Keratinocyte (primary cell): Measurements from ENCODE around the gene ADARB2. TPM values are rescaled to one million over a fixed set of nuclear protein-coding genes. Genes with fewer than 3 reads are reported as not detected.

ENCODE experiments used
- DNase-seq: peaks from one replicate; pipeline ENCODE4 v3.0.0-alpha.2; 2011; ENCODE audit warnings: low read depth, missing footprints, low spot score
- FAIRE-seq: peaks from 2 replicates; lab custom pipeline; 2011; peaks lifted over from hg19 to GRCh38; lab: Jason Lieb, UNC
- H2AFZ ChIP-seq: 2 replicates; pipeline ENCODE4 v1.6.0; 2012; ENCODE audit warnings: low read length, control low read depth, inconsistent platforms; ENCODE audit not compliant: control insufficient read depth
- H3K27ac ChIP-seq: 2 replicates; pipeline ENCODE4 v1.5.1; 2011; ENCODE audit warnings: low read length; ENCODE audit not compliant: control insufficient read depth, insufficient read depth
- H3K27me3 ChIP-seq: 3 replicates; pipeline ENCODE4 v1.6.0; 2011; ENCODE audit warnings: low read length; ENCODE audit not compliant: control insufficient read depth, insufficient read depth; ENCODE audit errors: extremely low read depth
- H3K36me3 ChIP-seq, 2 experiments: 2 replicates in 1 of 2; 3 replicates in 1 of 2; pipeline ENCODE4 v1.5.1; 2011; ENCODE audit warnings: low read length in 2 of 2, mild to moderate bottlenecking in 1 of 2; ENCODE audit not compliant: control insufficient read depth in 2 of 2, insufficient read depth in 2 of 2; ENCODE audit errors: extremely low read depth in 1 of 2
- H3K4me1 ChIP-seq: 3 replicates; pipeline ENCODE4 v1.5.1; 2011; ENCODE audit warnings: low read length; ENCODE audit not compliant: control insufficient read depth, insufficient read depth; ENCODE audit errors: extremely low read depth
- H3K4me2 ChIP-seq: 3 replicates; pipeline ENCODE4 v1.6.0; 2011; ENCODE audit warnings: low read depth, low read length; ENCODE audit not compliant: control insufficient read depth, insufficient read depth; ENCODE audit errors: extremely low read depth
- H3K4me3 ChIP-seq, 3 experiments: fragments of 200-600 bp in 1 of 3; sonication (generic) in 1 of 3; 2 replicates in 2 of 3; 3 replicates in 1 of 3; pipeline ENCODE4 v1.5.1; 2011 to 2016; ENCODE audit warnings: low read length in 3 of 3, mild to moderate bottlenecking in 3 of 3, control low read depth in 2 of 3, inconsistent platforms in 1 of 3, low read depth in 1 of 3, mixed read lengths in 1 of 3, mixed run types in 1 of 3, moderate library complexity in 1 of 3; ENCODE audit not compliant: control insufficient read depth in 2 of 3, insufficient read depth in 2 of 3; ENCODE audit errors: extremely low read depth in 1 of 3
- H3K79me2 ChIP-seq: 2 replicates; pipeline ENCODE4 v1.6.0; 2012; ENCODE audit warnings: low read length; ENCODE audit not compliant: control insufficient read depth, insufficient read depth
- H3K9ac ChIP-seq: 3 replicates; pipeline ENCODE4 v1.6.0; 2011; ENCODE audit warnings: low read length; ENCODE audit not compliant: control insufficient read depth, insufficient read depth; ENCODE audit errors: extremely low read depth
- H3K9me1 ChIP-seq: 3 replicates; pipeline ENCODE4 v1.6.0; 2011; ENCODE audit warnings: low read length; ENCODE audit not compliant: control insufficient read depth, insufficient read depth; ENCODE audit errors: extremely low read depth
- H3K9me3 ChIP-seq: 2 replicates; pipeline ENCODE4 v1.5.1; 2012; ENCODE audit warnings: low read depth, low read length; ENCODE audit not compliant: control insufficient read depth
- H4K20me1 ChIP-seq: 3 replicates; pipeline ENCODE4 v1.6.0; 2011; ENCODE audit warnings: low read length; ENCODE audit not compliant: control insufficient read depth, insufficient read depth; ENCODE audit errors: extremely low read depth
- CTCF ChIP-seq, 3 experiments: IDR thresholded peaks in 1 of 3; conservative IDR thresholded peaks in 1 of 3; optimal IDR thresholded peaks in 1 of 3; 2 replicates in 2 of 3; 3 replicates in 1 of 3; pipeline versions ENCODE3 to v1.5.1; 2011; ENCODE audit warnings: low read length in 3 of 3, mild to moderate bottlenecking in 3 of 3, moderate library complexity in 2 of 3, control low read depth in 1 of 3, inconsistent platforms in 1 of 3; ENCODE audit not compliant: insufficient read depth in 2 of 3; ENCODE audit errors: extremely low read depth in 1 of 3
- EZH2 ChIP-seq: IDR thresholded peaks from one replicate; pipeline ENCODE4 v1.6.1; 2012; ENCODE audit warnings: inconsistent platforms, mild to moderate bottlenecking, low read length, moderate library complexity
- dilution Hi-C: fragments of 300-500 bp; cut with MboI; formaldehyde crosslinking; loops from one replicate; pipeline ENCODE4 v1.7.0; 2020; ENCODE audit warnings: low sequenced_read_pairs; ENCODE audit not compliant: extremely low pct_ligation_motif_present
- polyA plus RNA-seq, 5 experiments: library from polyadenylated mRNA; depleted of rRNA in 3 of 5; stranded (reverse) in 3 of 5; stranded (forward) in 1 of 5; unstranded in 1 of 5; fragments of >200 nt; gene quantifications; 1 replicate in 1 of 5; 2 replicates in 3 of 5; 3 replicates in 1 of 5; pipeline versions ENCODE4 v1.2.1 to v1.2.3, GENCODE V29; 2011 to 2012; ENCODE audit warnings: missing spikeins in 2 of 5, low read depth in 1 of 5, low replicate concordance in 1 of 5

Gene ADARB2
- polyA plus RNA-seq, 1 donor (not counting 4 experiments of a cell fraction or from before 2014, with no cell fraction given) = not detected

- H3K9ac ChIP-seq = no peak overlapping the region
Measured at GRCh38 chr10:1417574-1417973, 319.8 kb downstream of the ADARB2 start.

GRCh38 chr10:1416456-1417037, 320.8 kb downstream of the ADARB2 start:
- Histone ChIP-seq H3K9me1 (no peaks in the 10 kb centered on the region), H4K20me1 (no peaks in the 10 kb centered on the region), H3K4me2 (no peak overlapping the region), H3K79me2 (no peaks in the 10 kb centered on the region), H3K4me3 (no peak overlapping the region), H3K4me1 (no peaks in the 10 kb centered on the region), H3K27me3 (no peaks in the 10 kb centered on the region), H3K9ac (no peak overlapping the region), H3K36me3 (no peaks in the 10 kb centered on the region), H3K27ac (no peak overlapping the region), H3K9me3 (peaks cover 4% of the 10 kb centered on the region), H2AFZ (no peak overlapping the region)
- TF ChIP-seq EZH2 (no peak), CTCF (optimal IDR thresholded peaks at IDR 0.05 in 1 of 3, IDR thresholded peaks at IDR 0.05 in 1 of 3, conservative IDR thresholded peaks at IDR 0.05 in 1 of 3; ENCODE audit: extremely low read depth in 1 of 3, insufficient read depth in 2 of 3, low read length in 3 of 3) (no peak)
- dilution Hi-C loops = no loop called here
- DNase-seq = no peak
- no peak for FAIRE-seq

More at GRCh38 chr10:1417574-1417973, 319.8 kb downstream of the ADARB2 start:
- no peak overlapping the region for H3K27ac ChIP-seq
- no peak overlapping the region for H3K4me2 ChIP-seq
- FAIRE-seq (no peak), DNase-seq (no peak)
- H3K9me1 ChIP-seq = no peaks in the 10 kb centered on the region
- H3K4me1 ChIP-seq = no peaks in the 10 kb centered on the region
- no peaks in the 10 kb centered on the region for H3K27me3 ChIP-seq
- H3K9me3 ChIP-seq = peaks cover 2% of the 10 kb centered on the region
- no peak for TF ChIP-seq EZH2
- TF ChIP-seq CTCF (optimal IDR thresholded peaks at IDR 0.05 in 1 of 3, IDR thresholded peaks at IDR 0.05 in 1 of 3, conservative IDR thresholded peaks at IDR 0.05 in 1 of 3; ENCODE audit: extremely low read depth in 1 of 3, insufficient read depth in 2 of 3, low read length in 3 of 3) = no peak
- H3K36me3 ChIP-seq = no peaks in the 10 kb centered on the region
- no peak overlapping the region for H2AFZ ChIP-seq
- dilution Hi-C loops = no loop called here
- H3K4me3 ChIP-seq = no peak overlapping the region
- H4K20me1 ChIP-seq = no peaks in the 10 kb centered on the region
- H3K79me2 ChIP-seq = no peaks in the 10 kb centered on the region
